ENCODE data around the gene KPNA1.

DNA sequence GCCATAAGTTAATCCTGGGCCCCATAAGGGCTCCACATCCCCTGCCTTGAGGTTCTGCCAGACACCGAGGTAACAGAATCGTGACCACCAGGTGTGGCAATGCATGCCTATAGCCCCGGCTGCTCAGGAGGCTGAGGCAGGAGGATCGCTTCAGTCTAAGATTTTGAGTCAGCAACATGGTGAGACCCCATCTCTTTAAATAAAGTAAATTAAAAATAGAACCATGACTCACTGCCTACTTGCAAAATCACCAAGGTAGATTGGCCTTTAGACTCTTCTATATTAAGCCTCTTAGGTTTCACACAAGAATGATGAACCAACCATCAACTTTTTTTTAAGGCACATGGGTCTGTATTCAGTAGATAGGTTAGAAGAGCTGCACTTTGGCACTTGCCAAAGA is 108.5 kb downstream of the KPNA1 start:
- TF ChIP-seq, protein P1, sequence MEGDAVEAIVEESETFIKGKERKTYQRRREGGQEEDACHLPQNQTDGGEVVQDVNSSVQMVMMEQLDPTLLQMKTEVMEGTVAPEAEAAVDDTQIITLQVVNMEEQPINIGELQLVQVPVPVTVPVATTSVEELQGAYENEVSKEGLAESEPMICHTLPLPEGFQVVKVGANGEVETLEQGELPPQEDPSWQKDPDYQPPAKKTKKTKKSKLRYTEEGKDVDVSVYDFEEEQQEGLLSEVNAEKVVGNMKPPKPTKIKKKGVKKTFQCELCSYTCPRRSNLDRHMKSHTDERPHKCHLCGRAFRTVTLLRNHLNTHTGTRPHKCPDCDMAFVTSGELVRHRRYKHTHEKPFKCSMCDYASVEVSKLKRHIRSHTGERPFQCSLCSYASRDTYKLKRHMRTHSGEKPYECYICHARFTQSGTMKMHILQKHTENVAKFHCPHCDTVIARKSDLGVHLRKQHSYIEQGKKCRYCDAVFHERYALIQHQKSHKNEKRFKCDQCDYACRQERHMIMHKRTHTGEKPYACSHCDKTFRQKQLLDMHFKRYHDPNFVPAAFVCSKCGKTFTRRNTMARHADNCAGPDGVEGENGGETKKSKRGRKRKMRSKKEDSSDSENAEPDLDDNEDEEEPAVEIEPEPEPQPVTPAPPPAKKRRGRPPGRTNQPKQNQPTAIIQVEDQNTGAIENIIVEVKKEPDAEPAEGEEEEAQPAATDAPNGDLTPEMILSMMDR (IDR thresholded peaks at IDR 0.05) = no peak
- TF ChIP-seq POLR2A (IDR thresholded peaks at IDR 0.05) = no peak
